ENCODE measurements around the gene MIR17HG. TPM values are rescaled to one million over a fixed set of nuclear protein-coding genes. Genes with fewer than 3 reads are reported as not detected.

The MIR17HG gene
- polyA plus RNA-seq, 1 donor from 2014 or later = 0.79 TPM

DNA sequence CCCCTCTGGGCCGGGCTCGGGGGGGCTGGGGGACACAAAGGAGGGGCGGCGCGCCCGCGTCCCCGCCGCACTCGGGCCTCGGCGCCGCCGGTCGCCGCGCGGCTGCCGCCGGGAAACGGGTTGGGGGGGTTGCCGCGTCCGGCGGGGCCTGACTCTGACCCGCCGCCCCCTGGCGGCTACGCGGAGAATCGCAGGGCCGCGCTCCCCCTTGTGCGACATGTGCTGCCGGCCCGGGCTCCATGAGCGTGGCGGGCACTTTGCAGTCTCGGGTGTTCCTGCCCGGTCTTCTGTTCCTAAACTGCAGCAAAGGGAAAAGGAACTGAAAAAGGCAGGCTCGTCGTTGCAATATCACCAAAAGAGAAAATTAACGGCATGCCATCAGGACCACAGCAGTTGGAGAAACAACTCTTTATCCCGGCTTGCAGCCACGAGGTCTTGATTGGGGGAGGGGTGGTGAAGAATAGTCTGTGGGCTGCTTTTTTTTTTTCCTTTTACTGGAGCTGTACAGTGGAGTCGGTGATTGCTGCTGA is 1.5 kb downstream of the MIR17HG start:
- Histone ChIP-seq H3K4me2 (ENCODE audit: low read length) (peak overlapping the region; percentile 50), H3K79me2 (replicated peaks; ENCODE audit: insufficient read depth, low read length) (peaks cover 45% of the 10 kb centered on the region), H3K27me3 (ENCODE audit: insufficient read depth, low read depth, low read length) (peaks cover 7% of the 10 kb centered on the region), H3K36me3 (ENCODE audit: insufficient read depth, low read length) (peaks cover 7% of the 10 kb centered on the region), H3K27ac (ENCODE audit: low read length) (peak overlapping the region; percentile 55), H2AFZ (ENCODE audit: low read depth, low read length) (no peak overlapping the region), H4K20me1 (ENCODE audit: insufficient read depth) (peaks cover 12% of the 10 kb centered on the region), H3K9ac (ENCODE audit: low read length) (peak overlapping the region; percentile 77), H3K9me2 (ENCODE audit: insufficient read depth, low read length) (no peaks in the 10 kb centered on the region), H3K9me3 (ENCODE audit: low read length) (no peaks in the 10 kb centered on the region), H3K4me3 (ENCODE audit: low read length) (peak overlapping the region; percentile 75), H3F3A (ENCODE audit: insufficient read depth, low read length, poor library complexity, severe bottlenecking) (no peaks in the 10 kb centered on the region)
- TF ChIP-seq EP300 (conservative IDR thresholded peaks at IDR 0.05; ENCODE audit: poor library complexity, severe bottlenecking) (no peak), EZH2 (IDR thresholded peaks at IDR 0.05; ENCODE audit: borderline replicate concordance, insufficient read depth, low read length, poor library complexity, severe bottlenecking) (no peak), TAF1 (IDR thresholded peaks at IDR 0.05; ENCODE audit: low read depth) (peak; percentile 42), RAD21 (conservative IDR thresholded peaks at IDR 0.05) (peak; percentile 66), SMC3 (conservative IDR thresholded peaks at IDR 0.05; ENCODE audit: poor library complexity) (peak; percentile 80), POLR2AphosphoS5 (IDR thresholded peaks at IDR 0.05) (peak; percentile 29), MXI1 (conservative IDR thresholded peaks at IDR 0.05; ENCODE audit: poor library complexity, severe bottlenecking) (peak; percentile 100)
- TF ChIP-seq, protein P1, sequence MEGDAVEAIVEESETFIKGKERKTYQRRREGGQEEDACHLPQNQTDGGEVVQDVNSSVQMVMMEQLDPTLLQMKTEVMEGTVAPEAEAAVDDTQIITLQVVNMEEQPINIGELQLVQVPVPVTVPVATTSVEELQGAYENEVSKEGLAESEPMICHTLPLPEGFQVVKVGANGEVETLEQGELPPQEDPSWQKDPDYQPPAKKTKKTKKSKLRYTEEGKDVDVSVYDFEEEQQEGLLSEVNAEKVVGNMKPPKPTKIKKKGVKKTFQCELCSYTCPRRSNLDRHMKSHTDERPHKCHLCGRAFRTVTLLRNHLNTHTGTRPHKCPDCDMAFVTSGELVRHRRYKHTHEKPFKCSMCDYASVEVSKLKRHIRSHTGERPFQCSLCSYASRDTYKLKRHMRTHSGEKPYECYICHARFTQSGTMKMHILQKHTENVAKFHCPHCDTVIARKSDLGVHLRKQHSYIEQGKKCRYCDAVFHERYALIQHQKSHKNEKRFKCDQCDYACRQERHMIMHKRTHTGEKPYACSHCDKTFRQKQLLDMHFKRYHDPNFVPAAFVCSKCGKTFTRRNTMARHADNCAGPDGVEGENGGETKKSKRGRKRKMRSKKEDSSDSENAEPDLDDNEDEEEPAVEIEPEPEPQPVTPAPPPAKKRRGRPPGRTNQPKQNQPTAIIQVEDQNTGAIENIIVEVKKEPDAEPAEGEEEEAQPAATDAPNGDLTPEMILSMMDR (IDR thresholded peaks at IDR 0.05; ENCODE audit: poor library complexity, severe bottlenecking) = peak; percentile 95
- TF ChIP-seq, protein P2, sequence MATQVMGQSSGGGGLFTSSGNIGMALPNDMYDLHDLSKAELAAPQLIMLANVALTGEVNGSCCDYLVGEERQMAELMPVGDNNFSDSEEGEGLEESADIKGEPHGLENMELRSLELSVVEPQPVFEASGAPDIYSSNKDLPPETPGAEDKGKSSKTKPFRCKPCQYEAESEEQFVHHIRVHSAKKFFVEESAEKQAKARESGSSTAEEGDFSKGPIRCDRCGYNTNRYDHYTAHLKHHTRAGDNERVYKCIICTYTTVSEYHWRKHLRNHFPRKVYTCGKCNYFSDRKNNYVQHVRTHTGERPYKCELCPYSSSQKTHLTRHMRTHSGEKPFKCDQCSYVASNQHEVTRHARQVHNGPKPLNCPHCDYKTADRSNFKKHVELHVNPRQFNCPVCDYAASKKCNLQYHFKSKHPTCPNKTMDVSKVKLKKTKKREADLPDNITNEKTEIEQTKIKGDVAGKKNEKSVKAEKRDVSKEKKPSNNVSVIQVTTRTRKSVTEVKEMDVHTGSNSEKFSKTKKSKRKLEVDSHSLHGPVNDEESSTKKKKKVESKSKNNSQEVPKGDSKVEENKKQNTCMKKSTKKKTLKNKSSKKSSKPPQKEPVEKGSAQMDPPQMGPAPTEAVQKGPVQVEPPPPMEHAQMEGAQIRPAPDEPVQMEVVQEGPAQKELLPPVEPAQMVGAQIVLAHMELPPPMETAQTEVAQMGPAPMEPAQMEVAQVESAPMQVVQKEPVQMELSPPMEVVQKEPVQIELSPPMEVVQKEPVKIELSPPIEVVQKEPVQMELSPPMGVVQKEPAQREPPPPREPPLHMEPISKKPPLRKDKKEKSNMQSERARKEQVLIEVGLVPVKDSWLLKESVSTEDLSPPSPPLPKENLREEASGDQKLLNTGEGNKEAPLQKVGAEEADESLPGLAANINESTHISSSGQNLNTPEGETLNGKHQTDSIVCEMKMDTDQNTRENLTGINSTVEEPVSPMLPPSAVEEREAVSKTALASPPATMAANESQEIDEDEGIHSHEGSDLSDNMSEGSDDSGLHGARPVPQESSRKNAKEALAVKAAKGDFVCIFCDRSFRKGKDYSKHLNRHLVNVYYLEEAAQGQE (IDR thresholded peaks at IDR 0.05; ENCODE audit: borderline replicate concordance) = peak; percentile 36

DNA sequence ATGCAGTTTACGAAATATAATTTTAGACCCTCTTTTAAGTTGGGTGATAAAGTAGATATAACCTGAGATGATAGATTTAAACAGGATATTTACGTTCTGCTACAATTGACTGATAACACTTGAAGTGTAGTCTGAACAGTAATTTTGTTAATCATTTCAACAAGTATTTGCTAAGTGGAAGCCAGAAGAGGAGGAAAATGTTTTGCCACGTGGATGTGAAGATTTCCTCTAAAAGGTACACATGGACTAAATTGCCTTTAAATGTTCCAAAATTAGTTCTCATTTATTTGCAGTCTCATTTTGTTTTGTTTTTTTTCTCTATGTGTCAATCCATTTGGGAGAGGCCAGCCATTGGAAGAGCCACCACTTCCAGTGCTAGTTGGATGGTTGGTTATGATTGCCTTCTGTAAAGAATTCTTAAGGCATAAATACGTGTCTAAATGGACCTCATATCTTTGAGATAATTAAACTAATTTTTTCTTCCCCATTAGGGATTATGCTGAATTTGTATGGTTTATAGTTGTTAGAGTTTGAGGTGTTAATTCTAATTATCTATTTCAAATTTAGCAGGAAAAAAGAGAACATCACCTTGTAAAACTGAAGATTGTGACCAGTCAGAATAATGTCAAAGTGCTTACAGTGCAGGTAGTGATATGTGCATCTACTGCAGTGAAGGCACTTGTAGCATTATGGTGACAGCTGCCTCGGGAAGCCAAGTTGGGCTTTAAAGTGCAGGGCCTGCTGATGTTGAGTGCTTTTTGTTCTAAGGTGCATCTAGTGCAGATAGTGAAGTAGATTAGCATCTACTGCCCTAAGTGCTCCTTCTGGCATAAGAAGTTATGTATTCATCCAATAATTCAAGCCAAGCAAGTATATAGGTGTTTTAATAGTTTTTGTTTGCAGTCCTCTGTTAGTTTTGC is 2.8 kb downstream of the MIR17HG start:
- peaks cover 45% of the 10 kb centered on the region for H3K79me2 ChIP-seq (replicated peaks; ENCODE audit: insufficient read depth, low read length)
- H3K4me2 ChIP-seq (ENCODE audit: low read length) = peak overlapping the region; percentile 50
- H3K9me2 ChIP-seq (ENCODE audit: insufficient read depth, low read length) = no peaks in the 10 kb centered on the region
- peaks cover 7% of the 10 kb centered on the region for H3K27me3 ChIP-seq (ENCODE audit: insufficient read depth, low read depth, low read length)
- no peaks in the 10 kb centered on the region for H3K9me3 ChIP-seq (ENCODE audit: low read length)
- TF ChIP-seq RAD21 (conservative IDR thresholded peaks at IDR 0.05) (no peak), MXI1 (conservative IDR thresholded peaks at IDR 0.05; ENCODE audit: poor library complexity, severe bottlenecking) (no peak), POLR2AphosphoS5 (IDR thresholded peaks at IDR 0.05) (no peak), EZH2 (IDR thresholded peaks at IDR 0.05; ENCODE audit: borderline replicate concordance, insufficient read depth, low read length, poor library complexity, severe bottlenecking) (no peak), TAF1 (IDR thresholded peaks at IDR 0.05; ENCODE audit: low read depth) (no peak), EP300 (conservative IDR thresholded peaks at IDR 0.05; ENCODE audit: poor library complexity, severe bottlenecking) (no peak)
- TF ChIP-seq, protein P2 (IDR thresholded peaks at IDR 0.05; ENCODE audit: borderline replicate concordance) = no peak
- TF ChIP-seq, protein P1 (IDR thresholded peaks at IDR 0.05; ENCODE audit: poor library complexity, severe bottlenecking) = no peak
- H2AFZ ChIP-seq (ENCODE audit: low read depth, low read length) = no peak overlapping the region
- no peak overlapping the region for H3K27ac ChIP-seq (ENCODE audit: low read length)
- peak overlapping the region; percentile 75 for H3K4me3 ChIP-seq (ENCODE audit: low read length)
- no peaks in the 10 kb centered on the region for H3F3A ChIP-seq (ENCODE audit: insufficient read depth, low read length, poor library complexity, severe bottlenecking)
- peak overlapping the region; percentile 77 for H3K9ac ChIP-seq (ENCODE audit: low read length)
- peaks cover 12% of the 10 kb centered on the region for H4K20me1 ChIP-seq (ENCODE audit: insufficient read depth)
- H3K36me3 ChIP-seq (ENCODE audit: insufficient read depth, low read length) = peaks cover 7% of the 10 kb centered on the region

Data from neural cell (in vitro differentiated cells).